Fibroblast of lung (primary cell): ENCODE measurements around the gene MT3. TPM values are rescaled to one million over a fixed set of nuclear protein-coding genes. Genes with fewer than 3 reads are reported as not detected.

Experiments
- DNase-seq, 2 donors: peaks; one replicate each; pipeline versions ENCODE4 v3.0.0 to v3.0.0-alpha.2; 2010; ENCODE audit warnings: low read depth in 2 of 2
- H2AFZ ChIP-seq: 2 replicates; pipeline ENCODE4 v1.5.1; 2012; ENCODE audit warnings: low read length, control low read depth, inconsistent platforms
- H3K27ac ChIP-seq: 2 replicates; pipeline ENCODE4 v1.5.1; 2011; ENCODE audit warnings: low read length, control low read depth; ENCODE audit not compliant: insufficient read depth
- H3K27me3 ChIP-seq: 2 replicates; pipeline ENCODE4 v1.5.1; 2011; ENCODE audit warnings: mild to moderate bottlenecking, low read length; ENCODE audit not compliant: control insufficient read depth, insufficient read depth
- H3K36me3 ChIP-seq: 2 replicates; pipeline ENCODE4 v1.5.1; 2011; ENCODE audit warnings: low read length; ENCODE audit not compliant: control insufficient read depth, insufficient read depth
- H3K4me1 ChIP-seq: 2 replicates; pipeline ENCODE4 v1.5.1; 2011; ENCODE audit warnings: low read length; ENCODE audit not compliant: control insufficient read depth, insufficient read depth; ENCODE audit errors: extremely low read depth
- H3K4me2 ChIP-seq: 2 replicates; pipeline ENCODE4 v1.5.1; 2011; ENCODE audit warnings: low read length, control low read depth; ENCODE audit not compliant: insufficient read depth; ENCODE audit errors: extremely low read depth
- H3K4me3 ChIP-seq, 4 experiments: fragments of 200-600 bp in 1 of 4; sonication (generic) in 1 of 4; replicated peaks in 1 of 4; 2 replicates each; pipeline ENCODE4 v1.5.1; 2011 to 2016; ENCODE audit warnings: low read length in 4 of 4, low read depth in 3 of 4, mild to moderate bottlenecking in 3 of 4, control low read depth in 2 of 4, inconsistent platforms in 1 of 4, mixed read lengths in 1 of 4; ENCODE audit not compliant: insufficient read depth in 1 of 4; ENCODE audit errors: control extremely low read depth in 1 of 4
- H3K79me2 ChIP-seq: 2 replicates; pipeline ENCODE4 v1.5.1; 2012; ENCODE audit warnings: mild to moderate bottlenecking, low read length, inconsistent platforms; ENCODE audit not compliant: control insufficient read depth, insufficient read depth
- H3K9ac ChIP-seq: 2 replicates; pipeline ENCODE4 v1.5.1; 2011; ENCODE audit warnings: mild to moderate bottlenecking, low read length, control low read depth; ENCODE audit not compliant: insufficient read depth
- H3K9me3 ChIP-seq: 2 replicates; pipeline ENCODE4 v1.5.1; 2012; ENCODE audit warnings: low read depth, low read length; ENCODE audit not compliant: control insufficient read depth, insufficient read depth
- H4K20me1 ChIP-seq: 2 replicates; pipeline ENCODE4 v1.5.1; 2011; ENCODE audit warnings: low read length; ENCODE audit not compliant: control insufficient read depth, insufficient read depth; ENCODE audit errors: extremely low read depth
- EZH2 ChIP-seq: IDR thresholded peaks from 2 replicates; pipeline ENCODE4 v1.5.1; 2012; ENCODE audit warnings: low read length, control low read depth, mild to moderate bottlenecking; ENCODE audit errors: missing control alignments
- polyA plus RNA-seq, 2 donors: library from polyadenylated mRNA; depleted of rRNA in 1 of 2; stranded (reverse) in 1 of 2; unstranded in 1 of 2; fragments of >200 nt; gene quantifications; 2 replicates each; pipeline ENCODE4 v1.2.1, GENCODE V29; 2011 to 2012; ENCODE audit warnings: missing spikeins in 1 of 2
- total RNA-seq: library from RNA; depleted of rRNA; stranded (reverse); fragments of >200 nt; gene quantifications from 2 replicates; pipeline ENCODE4 v1.2.1, GENCODE V29; 2014
- TF ChIP-seq, protein P1 (sequence below), 2 donors: IDR thresholded peaks in 1 of 2; conservative IDR thresholded peaks in 1 of 2; 1 replicate in 1 of 2; 2 replicates in 1 of 2; pipeline ENCODE4 v1.5.1; 2011 to 2012; ENCODE audit warnings: low read length in 2 of 2, control low read depth in 1 of 2, inconsistent platforms in 1 of 2, low read depth in 1 of 2, mild to moderate bottlenecking in 1 of 2

The MT3 gene
- total and polyA plus RNA-seq, 2 donors (not counting 1 experiment from before 2014, with no cell fraction given), result not detected

DNA sequence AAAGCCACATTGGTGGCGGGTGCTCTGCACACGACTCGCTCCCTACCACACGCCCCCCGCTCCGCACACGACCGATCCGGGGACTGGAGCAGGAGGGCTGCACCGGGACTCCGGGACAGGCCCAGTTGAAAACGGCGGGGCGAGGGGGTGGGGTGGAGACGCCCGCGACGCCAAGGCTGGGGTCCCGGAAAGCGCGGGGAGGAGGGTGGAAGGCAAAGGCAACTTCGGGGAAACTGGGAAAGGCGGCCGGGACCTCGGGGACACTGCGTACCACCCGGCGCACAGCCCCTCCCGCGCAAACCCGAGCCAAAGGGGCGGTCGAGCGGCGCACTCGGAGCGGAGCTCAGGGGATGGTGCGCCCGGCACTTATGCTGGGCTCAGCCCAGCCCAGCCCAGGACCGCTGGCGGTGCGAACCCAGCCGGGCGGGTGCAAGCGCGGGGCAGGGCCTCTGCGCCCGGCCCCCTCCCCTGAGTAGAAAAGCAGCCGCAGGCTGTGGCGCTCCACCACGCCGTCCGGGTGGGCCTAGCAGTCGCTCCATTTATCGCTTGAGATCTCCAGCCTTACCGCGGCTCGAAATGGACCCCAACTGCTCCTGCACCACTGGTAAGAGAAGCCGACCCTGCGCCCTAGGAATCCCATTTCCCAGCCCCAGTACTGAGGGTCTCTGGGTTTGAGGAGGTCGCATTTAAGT lies 43.0 kb downstream of the MT3 start, which contains the start of gene MT1M:
MT1M (plus strand) TSS at position 504 of the 692 bp plus-strand sequence; CDS start at position 577, 73 bp downstream.
- H3K9me3 ChIP-seq, result no peaks in the 10 kb centered on the region
- H2AFZ ChIP-seq, result peak within 1 kb of the TSS; percentile 91
- H3K4me1 ChIP-seq, result peaks cover 2% of the 10 kb centered on the region
- no peaks in the 10 kb centered on the region for H3K79me2 ChIP-seq
- peak within 1 kb of the TSS; percentile 32 to 58 (median 41) for H3K4me3 ChIP-seq
- H3K27me3 ChIP-seq, result no peaks in the 10 kb centered on the region
- peak within 1 kb of the TSS; percentile 77 for H3K4me2 ChIP-seq
- peak in 1 of 2 donors; percentile 23 for DNase-seq
- H3K9ac ChIP-seq, result peak within 1 kb of the TSS; percentile 26
- H3K36me3 ChIP-seq, result no peaks in the 10 kb centered on the region
- no peaks in the 10 kb centered on the region for H4K20me1 ChIP-seq
- no peak for TF ChIP-seq EZH2
- TF ChIP-seq, protein P1, sequence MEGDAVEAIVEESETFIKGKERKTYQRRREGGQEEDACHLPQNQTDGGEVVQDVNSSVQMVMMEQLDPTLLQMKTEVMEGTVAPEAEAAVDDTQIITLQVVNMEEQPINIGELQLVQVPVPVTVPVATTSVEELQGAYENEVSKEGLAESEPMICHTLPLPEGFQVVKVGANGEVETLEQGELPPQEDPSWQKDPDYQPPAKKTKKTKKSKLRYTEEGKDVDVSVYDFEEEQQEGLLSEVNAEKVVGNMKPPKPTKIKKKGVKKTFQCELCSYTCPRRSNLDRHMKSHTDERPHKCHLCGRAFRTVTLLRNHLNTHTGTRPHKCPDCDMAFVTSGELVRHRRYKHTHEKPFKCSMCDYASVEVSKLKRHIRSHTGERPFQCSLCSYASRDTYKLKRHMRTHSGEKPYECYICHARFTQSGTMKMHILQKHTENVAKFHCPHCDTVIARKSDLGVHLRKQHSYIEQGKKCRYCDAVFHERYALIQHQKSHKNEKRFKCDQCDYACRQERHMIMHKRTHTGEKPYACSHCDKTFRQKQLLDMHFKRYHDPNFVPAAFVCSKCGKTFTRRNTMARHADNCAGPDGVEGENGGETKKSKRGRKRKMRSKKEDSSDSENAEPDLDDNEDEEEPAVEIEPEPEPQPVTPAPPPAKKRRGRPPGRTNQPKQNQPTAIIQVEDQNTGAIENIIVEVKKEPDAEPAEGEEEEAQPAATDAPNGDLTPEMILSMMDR (conservative IDR thresholded peaks at IDR 0.05 in 1 of 2, IDR thresholded peaks at IDR 0.05 in 1 of 2; ENCODE audit: low read depth in 1 of 2, low read length in 2 of 2), result no peak
- no peak within 1 kb of the TSS for H3K27ac ChIP-seq

DNA sequence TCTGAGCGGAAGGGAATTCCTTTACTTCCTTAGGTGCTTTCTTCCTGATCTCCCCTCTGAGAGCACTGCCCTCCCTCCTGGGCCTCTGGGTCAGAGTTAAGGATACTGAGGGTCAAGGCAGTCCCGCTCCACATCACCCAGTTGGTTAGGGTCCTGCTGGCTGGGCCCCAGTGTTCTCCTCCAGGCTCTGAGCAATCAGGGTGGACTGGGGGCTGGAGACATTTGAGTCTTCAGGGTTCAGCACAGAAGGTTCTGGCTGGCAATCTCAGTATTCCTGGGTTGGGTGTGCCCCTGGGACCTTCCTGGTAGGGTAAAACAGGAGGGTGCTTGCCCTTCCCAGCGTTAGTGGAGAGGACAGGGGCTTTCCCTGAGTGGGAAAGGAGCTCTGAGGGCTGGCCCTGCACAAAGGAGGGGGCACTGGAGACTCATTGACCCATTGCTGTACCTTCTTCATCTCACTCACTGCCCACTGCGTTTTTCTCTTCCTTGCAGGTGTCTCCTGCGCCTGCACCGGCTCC lies 43.6 kb downstream of the MT3 start:
- Histone ChIP-seq H3K4me1 (peaks cover 2% of the 10 kb centered on the region), H3K27ac (no peak overlapping the region), H3K27me3 (peaks cover 3% of the 10 kb centered on the region), H3K4me3 (peak overlapping the region; percentile 32 to 58 (median 41)), H3K9ac (peak overlapping the region; percentile 26), H3K4me2 (peak overlapping the region; percentile 77), H2AFZ (peak overlapping the region; percentile 91), H3K36me3 (no peaks in the 10 kb centered on the region), H4K20me1 (no peaks in the 10 kb centered on the region), H3K9me3 (no peaks in the 10 kb centered on the region), H3K79me2 (no peaks in the 10 kb centered on the region)
- no peak for DNase-seq
- TF ChIP-seq EZH2, result no peak
- TF ChIP-seq, protein P1 (conservative IDR thresholded peaks at IDR 0.05 in 1 of 2, IDR thresholded peaks at IDR 0.05 in 1 of 2; ENCODE audit: low read depth in 1 of 2, low read length in 2 of 2), result no peak

DNA sequence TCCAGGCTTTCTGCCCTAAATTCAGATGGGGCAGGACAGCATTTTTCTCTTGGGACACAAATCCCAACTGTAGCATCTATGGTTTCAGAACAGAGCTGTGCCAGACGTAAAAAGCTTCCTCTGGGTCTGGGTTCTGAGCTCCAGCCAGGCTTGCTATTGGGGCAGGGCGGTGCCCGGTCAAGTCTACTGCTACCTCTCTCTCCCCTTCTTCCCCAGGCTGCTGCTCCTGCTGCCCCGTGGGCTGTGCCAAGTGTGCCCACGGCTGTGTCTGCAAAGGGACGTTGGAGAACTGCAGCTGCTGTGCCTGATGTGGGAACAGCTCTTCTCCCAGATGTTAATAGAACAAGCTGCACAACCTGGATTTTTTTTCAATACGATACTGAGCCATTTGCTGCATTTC lies 44.2 kb downstream of the MT3 start:
- H3K4me2 ChIP-seq, result no peak overlapping the region

More for the DNA sequence above, 44.2 kb downstream of the MT3 start:
- Histone ChIP-seq H3K9me3 (no peaks in the 10 kb centered on the region), H3K79me2 (no peaks in the 10 kb centered on the region), H3K4me1 (peaks cover 2% of the 10 kb centered on the region), H3K27ac (no peak overlapping the region), H4K20me1 (no peaks in the 10 kb centered on the region), H3K36me3 (no peaks in the 10 kb centered on the region), H3K27me3 (peaks cover 5% of the 10 kb centered on the region), H3K9ac (no peak overlapping the region), H2AFZ (no peak overlapping the region), H3K4me3 (no peak overlapping the region)
- no peak for DNase-seq
- TF ChIP-seq, protein P1 (conservative IDR thresholded peaks at IDR 0.05 in 1 of 2, IDR thresholded peaks at IDR 0.05 in 1 of 2; ENCODE audit: low read depth in 1 of 2, low read length in 2 of 2), result no peak
- no peak for TF ChIP-seq EZH2
